CD1c-positive myeloid dendritic cell (primary cell): ENCODE measurements around the gene MLH3.
"Not testable (repeated sequence)": the region's sequence is repeated elsewhere in the genome, so short reads cannot be mapped to it uniquely, and the experiment has no call there.

Experiments
- DNase-seq: peaks from one replicate; pipeline ENCODE4 v3.0.0-alpha.2; 2016; ENCODE audit errors: extremely low spot score

MLH3 gene

DNA sequence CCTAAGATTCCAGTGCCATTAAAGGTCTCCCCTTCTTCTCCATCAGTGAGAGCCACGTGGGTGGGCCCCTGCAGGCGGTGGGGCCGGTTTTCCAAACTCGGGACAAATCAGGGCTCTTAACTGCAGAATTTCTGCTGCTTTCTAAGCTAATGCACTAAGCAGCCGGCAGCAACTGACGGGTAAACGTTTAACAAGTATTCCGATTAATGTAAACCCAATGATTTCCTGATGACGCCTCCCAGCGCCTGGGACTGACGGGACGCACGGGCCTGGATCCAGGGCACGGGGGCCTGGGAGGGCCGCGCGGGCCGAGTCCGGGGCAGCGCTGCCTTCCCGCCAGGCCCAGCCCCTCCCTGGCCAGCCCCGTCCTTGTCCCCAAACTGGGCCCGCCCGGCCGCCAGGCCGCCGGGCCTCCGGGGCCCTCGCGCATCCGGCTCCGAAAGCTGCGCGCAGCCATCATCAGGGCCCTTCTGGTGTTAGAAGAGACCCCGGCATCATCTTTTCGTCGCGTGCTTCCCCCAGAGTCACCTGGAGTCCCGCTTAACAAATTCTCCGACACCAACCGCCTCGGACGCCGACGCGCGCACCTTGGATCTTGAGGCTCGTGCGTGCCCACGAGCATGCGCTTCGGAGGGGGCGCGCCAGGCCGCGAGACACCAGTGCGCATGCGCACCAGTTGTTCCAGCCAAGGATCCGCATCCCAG lies at the start of gene MLH3:
MLH3 (minus strand) TSS at position 616 of the 704 bp plus-strand sequence. CDS start 1,812 bp downstream, outside the sequence.
- DNase-seq, result peak; percentile 90

DNA sequence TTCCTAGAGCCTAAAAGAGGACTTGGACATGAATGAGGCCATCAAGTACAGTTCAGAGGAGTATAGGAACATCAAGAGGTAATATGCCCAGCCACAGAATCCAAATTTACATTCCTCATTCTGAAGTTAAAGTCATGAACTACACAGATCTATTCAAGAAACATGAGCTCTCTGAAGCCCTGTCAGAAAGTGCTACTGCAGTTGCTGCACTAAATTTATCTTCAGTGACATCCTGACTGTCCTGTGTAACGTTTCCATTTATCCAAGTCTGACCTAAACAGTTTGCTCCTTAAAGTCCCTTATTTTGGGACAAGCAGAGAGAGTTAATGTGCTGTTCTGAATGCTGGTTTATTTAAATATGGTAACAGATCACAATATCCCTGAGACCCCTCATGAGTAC lies 47.4 kb upstream of the MLH3 start:
- no peak for DNase-seq

DNA sequence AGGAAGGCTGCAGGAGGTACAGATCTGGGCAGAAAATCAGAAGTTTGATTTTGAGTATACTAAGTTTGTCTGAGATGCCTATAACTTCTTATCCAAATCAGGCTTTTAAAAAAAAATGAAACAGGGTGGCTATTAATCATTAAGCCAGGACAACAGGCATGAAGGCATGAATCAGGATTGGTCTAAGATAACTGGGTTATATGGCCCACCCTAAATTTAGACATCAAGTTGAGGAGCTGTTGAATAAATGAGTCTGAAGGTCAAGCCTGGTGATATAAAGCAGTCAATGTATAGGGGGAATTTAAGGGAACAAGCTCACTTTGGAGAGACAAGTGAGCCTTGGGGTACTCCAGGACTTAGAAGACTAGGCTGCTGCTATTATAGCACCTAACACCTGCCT lies 46.9 kb upstream of the MLH3 start:
- DNase-seq, result no peak

DNA sequence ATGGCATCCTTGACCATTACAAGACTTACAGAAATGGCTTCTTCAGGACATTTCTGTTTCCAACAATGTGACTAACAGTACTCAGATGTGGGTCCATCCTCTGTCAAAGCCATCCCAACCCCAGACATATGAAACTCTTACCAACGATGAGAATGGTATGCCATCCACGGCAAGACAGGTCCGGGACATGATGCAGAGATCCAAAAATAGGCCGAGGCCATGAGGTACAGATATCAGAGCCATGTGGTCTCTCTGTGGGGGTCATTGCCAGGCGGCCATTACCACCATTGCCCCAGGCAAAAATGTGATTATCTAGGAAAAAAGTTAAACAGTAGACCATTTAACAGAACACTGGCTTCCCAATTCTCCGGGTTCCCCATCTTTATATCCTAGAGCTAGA lies 45.7 kb upstream of the MLH3 start:
- no peak for DNase-seq

DNA sequence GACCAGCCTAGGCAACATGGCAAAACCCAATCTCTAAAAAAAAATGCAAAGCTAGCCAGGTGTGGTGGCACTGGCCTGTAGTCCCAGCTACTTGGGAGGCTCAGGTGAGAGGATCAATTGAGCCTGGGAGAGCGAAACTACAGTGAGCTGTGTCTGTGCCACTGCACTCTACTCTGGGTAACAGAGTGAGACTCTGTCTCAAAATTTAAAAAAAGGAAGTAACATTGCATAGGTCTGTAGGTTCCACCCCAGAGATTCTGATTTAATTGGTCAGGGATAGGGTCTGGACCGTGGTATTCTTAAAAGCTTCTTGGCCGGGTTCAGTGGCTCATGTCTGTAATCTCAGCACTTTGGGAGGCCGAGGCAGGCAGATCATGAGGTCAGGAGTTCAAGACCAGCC lies 44.4 kb upstream of the MLH3 start:
- no peak for DNase-seq

DNA sequence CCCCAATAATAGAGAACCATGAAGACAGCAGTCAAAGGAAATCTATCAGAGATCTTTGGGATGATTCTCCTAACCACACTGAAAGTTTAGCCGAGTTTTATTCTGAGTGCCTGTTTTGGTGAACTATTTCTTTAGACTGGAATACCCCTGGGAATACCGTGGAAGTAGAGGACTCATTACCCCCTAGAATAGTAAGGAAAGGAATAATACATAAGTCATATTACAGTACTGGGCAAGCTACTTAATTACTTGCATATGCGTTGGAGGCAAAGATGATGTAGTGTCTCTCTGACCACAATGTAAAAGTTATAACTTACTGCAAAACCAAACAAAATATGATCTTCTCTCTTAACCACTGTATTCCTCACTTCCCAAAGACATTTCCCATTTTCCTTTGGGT lies 43.6 kb upstream of the MLH3 start:
- DNase-seq, result no peak

DNA sequence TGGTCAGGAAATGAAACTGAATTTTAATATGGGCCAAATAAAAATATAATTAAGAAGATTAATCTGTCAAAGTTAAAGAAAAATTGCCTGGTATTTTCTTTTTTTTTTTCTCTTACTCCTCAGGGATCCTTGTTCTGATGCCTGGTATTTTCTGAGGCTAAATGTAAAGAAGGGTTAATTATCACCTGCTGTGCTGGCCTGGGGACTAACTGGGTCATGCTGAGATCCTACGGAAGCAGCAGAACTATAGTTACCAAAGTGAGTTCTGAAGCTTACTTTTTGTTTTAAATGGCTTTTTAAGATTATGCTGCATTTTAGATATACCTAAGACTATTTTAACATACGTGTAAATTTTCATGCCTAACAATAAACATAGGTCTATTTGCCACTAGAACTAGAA lies 41.4 kb upstream of the MLH3 start:
- DNase-seq, result no peak

DNA sequence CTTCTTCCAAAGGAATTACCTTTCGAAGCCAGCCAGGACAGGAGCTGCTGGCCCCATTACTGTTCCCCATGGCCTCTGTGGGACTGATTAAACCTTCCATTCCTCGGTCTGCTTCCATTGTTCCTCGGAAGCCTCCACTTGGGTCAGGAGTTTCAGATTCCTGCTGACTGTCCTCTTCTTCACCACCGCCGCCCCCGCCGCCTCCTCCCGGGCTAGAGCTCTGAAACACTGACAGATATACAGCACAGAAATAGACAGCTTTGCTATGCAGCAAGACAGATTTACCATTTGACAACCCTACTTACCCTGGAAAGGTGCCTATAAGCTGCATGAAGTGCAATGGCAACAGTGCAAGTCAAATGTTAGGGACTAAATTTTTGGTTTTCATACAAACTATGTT lies 40.0 kb upstream of the MLH3 start:
- DNase-seq, result no peak

DNA sequence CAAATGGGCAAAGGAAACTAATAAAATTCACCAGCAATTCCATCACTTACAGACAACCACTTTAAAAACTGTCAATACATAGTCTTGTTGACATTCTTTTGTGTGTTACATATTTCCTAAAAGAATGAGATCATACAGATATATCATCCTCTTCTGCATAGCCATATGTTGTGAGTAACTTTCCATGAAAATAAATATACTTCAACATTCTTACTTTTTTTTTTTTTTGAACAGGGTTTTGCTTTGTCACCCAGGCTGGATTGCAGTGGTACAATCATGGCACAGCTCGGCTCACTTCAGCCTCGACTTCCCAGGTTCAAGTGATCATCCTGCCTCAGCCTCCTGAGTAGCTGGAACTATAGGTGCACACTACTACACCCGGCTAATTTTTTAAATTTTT lies 39.1 kb upstream of the MLH3 start:
- DNase-seq, result no peak

DNA sequence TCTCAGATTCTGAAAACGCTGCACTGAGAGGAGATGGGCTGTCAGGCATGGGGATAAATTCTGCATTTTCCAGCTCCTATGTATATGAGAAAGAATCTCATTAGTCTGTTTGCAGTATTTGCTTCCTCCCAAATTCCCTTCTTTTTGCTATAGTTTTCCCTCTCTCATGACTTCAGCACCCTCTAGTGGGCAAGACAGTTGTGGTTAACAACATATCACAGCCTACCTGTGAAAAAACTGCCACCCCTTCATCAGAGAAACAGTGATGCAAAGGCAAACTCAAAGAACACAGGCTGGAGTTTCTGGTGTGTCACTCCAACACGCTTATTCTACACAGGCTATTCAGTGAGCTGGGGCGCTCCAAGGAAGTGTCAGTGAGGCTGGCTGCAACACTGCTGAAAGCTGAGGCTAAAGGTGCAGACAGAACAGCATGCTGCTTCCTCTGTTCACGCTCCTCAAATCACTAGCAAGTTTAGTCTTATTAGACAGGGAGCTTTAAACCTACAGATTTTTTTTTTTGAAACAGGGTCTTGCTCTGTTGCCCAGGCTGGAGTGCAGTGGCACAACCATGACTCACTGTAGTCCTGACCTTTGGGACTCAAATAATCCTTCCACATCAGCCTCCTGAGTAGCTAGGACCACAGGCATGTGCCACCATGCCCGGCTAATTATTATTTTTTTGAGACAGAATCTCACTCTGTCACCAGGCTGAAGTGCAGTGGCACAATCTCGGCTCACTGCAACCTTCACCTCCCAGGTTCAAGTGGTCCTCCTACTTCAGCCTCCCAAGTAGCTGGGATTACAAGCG lies 37.5 kb upstream of the MLH3 start:
- DNase-seq, result peak; percentile 61

DNA sequence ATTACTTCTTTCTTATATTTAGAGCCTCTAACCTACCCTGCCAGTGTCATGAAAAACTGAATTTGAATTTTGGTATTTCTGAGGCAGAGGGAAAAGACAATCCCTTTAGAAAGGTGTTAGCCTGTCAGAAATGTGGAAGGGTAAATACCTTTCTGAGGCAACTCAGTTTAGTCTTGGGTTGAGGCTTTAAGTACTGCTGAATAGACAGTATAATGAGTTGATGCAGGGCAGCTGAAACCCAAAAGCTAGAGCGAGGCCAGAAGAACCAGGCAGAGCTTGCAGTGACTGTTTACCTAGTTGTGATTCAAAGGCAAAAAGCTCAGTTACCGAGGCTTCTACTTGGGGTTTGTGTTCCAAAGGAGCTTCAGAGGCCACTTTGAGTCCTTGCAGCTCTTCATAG lies 36.9 kb upstream of the MLH3 start:
- DNase-seq, result no peak

DNA sequence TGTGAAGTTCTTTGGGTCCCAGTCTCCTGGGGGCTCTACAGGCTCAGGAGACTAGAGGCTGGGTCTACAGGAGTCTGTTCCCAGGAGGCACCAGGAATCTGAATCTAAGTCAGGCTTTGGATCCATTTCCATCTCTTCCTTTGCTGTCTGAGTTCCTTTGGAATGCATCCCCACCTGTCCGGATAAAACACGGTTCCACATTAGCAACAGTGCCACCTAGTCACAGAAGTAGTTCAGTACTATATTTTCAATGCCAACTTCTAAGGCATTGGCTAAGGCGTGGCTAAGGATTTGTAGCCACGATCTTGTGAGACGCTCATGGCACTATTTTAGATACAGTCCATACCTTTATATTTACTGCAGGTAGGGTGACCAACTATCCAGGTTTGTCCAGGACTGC lies 33.2 kb upstream of the MLH3 start:
- no peak for DNase-seq

DNA sequence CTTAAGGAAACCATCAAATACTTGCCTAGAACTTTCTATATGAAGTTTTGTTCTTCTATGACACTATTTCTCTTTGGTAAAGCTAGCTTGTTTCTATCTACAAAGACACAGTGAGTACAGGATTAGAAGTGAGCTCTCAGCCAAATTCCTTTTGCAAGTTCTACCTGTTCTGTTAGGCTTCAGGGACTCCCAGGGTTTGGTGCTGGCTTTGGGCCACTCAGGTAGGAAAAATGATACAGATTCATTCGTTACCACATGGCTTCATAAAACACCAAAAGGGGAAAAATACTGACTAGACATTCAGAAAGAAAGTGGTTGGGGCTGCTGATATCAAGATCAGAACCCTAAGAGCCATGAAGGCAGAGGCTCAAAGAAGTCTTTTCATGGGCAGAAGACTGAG lies 32.0 kb upstream of the MLH3 start:
- DNase-seq, result no peak

DNA sequence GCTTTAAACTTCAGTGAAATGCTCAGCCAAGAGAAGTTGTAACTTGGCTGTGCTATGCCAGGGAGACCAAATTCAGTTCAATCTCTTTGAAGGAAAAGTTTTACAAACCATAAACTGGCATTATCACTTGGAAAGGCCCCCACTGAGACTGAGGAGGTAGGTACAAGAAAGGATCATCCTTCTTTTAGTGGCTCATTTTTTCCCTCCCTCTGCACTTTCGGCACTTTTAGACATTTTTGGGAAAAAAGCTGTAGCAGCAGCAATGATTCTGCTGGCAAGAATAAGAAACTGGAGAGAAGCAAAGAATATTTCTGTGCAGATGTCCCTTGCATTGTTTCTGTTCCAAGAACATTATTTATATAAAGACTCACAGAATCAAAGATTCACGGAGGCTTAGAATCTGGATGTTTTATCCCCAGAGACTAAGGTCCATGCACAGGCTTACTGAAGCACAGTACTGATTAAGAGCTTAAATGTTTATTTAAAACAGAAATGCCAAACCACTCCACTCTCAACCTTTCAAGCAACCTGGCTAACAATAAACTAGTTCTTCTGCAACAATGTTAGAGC lies 30.5 kb upstream of the MLH3 start:
- no peak for DNase-seq

DNA sequence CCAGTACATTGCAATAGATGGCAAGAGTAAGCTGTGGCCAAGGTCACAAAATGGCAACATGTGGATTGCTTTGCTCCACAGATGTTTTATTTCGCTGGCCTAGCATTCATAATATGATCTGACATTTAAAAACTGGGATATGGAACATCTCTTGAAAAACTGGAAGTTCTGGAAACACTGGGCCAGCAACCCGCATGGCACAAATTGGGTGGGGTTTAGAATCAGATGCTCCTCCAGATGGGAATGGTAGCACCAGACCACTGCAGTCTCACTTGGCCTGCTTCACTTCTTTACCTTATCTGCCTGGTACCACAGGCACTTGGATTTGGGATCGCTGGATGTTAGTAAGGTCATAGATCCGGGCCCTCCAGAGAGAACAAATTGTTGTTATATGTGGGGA lies 28.3 kb upstream of the MLH3 start:
- no peak for DNase-seq

DNA sequence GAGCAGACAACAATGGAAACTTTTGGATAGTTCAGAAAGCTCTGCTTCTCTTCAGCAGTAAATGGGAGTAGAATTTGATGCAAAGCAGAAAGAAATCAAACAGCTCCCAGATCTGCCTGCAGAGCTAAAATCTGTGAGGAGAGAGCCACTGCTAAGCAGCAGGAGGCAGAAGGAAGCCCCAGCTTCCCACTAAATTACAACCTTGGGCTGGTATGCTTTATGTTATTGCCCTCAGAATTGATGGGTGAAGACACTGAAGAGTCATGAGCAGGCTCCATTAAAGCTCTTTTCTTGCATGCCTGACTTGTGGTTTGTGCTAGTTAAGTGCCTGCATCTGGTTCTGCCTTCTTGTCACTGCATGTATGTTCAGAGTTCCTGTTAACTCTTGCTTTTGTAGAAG lies 26.5 kb upstream of the MLH3 start:
- no peak for DNase-seq

DNA sequence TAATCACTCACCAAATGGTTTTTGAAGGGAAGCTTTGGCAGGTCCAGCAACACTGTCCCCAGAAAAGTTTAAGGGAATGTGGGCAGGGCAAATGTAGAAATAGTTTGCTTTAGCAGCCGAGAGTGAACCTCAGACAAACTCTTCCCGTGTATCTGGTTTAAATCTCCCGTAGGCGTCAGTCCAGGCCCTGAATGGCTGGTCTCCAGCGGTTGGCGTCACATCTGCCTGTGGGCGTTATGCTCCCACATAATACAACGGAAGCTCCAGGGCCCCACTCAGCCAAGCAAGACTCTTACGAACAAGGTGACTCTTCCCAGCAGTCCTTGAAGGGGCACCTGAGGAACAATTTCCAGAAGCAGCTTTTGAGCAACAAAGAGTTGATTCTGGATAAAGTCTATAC lies 19.1 kb upstream of the MLH3 start:
- peak; percentile 46 for DNase-seq

DNA sequence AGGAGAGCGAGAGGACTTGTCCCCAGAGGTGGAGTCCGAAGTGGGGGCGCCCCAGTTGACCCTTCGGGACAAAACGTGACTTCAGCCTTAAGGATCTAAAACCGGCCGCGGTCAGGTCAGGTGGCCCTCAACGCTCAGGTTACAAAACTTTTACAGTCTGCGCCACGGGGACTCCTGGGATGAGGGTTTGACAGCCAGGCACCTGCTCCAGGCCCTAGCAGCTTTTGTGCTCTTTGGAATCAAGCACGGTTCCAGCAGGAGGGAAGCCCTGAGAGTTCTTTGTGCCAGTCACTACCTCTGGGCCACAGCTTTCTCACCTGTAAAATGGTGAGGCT lies 18.5 kb upstream of the MLH3 start:
- DNase-seq, result no peak

DNA sequence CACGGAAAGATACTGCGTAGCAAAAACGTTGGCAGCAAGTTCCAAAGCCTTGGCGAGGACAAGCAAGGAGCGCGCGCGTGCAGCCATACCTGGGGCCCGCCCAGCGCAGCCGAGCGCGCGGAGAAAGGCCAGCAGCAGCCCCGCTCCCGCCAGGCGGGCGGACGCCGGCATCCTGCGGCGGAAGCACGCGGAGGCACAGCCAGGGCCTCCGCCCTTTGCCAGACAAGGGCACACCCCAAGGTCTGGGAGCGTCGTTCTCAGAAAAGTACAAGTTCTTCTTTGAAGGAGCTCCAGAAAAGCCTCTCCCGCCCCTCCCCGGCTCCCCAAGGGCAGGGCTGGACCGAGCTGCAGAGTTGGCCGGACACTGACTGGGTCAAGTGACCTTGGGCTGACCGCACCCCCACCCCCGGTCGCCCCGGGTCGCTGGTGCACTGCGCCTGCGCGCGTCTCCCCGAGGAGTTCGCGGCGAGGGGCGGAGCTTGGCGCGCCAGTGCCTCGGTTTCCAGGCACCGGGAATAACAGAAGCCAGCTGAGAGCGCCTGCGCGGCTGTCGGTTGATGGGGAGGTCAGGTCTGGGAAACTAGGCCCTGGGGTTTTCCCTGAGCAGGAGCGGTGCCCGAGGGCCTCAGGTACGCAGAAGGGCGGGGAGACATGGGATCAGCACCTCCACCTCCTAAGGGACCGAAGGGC lies 18.0 kb upstream of the MLH3 start, which contains the start of gene ZC2HC1C:
ZC2HC1C (plus strand) TSS at position 521 of the 690 bp plus-strand sequence. CDS start 933 bp downstream, outside the sequence.
- peak; percentile 91 for DNase-seq

DNA sequence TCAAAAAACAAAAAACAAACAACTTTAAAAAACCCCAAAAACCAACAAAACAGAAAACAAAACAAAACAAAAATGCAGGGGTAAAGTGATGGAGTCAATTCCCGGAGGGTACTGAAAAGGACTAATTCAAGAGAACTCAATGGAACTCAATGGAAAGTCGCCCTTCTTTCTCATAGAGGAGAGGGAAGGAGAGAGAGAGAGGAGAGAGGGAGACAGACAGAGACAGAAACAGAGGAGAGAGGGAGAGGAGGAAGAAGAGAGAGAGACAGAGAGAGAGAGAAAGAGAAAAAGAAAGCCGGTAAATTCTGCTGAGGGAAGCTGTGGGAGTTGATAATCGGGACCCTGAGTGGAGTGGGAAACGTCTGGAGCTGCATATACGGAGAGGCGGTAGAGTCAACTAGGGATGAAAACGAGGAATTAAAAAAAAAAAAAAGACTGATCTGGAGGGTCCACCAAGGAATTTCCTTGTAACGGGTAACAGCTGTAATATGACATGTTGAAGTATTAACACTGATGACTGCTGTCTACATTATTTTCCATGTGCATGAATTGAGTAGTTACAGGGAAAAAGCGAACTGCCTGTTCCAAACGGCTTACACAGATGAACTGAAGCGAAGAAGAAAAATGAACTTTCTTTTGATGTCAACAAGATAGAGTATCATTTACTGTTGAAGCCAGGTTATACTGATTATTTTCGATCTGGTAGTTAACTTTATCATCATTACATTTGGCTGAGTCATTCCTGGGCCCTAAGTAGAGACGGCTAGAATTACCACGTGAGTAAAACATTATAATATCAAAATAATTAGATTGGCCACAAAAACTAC lies 17.2 kb upstream of the MLH3 start:
- DNase-seq, result no peak

DNA sequence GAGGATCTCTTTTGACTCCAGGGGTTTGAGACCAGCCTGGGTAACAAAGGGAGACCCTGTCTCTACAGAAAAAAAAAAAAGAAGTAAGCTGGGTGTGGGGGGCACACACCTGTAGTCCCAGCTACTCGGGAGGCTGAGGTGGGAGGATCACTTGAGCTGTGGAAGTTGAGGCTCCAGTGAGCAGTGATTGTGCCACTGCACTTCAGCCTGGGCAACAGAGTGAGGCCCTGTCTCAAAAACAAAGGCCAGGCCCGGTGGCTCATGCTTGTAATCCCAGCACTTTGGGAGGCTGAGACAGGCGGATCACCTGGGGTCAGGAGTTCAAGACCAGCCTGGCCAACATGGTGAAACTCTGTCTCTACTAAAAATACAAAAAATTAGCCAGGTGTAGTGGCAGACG lies 16.5 kb upstream of the MLH3 start:
- not testable (repeated sequence) for DNase-seq

DNA sequence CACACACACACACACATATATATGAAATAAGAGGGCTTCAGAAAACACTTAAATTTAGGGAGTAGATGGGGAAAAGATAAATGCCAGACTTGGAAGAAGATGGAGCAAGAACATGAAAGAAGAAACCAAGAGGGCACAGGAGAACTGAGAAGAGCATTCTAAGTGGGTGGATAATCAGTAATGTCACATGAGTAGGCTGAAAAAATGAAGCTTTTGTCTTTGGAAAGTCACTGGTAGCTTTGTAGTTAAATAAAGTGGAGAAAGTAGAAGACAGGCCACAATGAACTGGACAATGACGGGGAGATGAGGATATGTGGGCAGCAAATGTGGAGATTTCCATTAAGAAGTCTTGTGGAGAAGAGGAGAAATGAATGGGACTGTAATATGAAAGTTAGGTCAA lies 15.9 kb upstream of the MLH3 start:
- DNase-seq, result peak; percentile 47
